GM12878 (cell line): ENCODE data around the gene EMP2. TPM values are rescaled to one million over a fixed set of nuclear protein-coding genes. Genes with fewer than 3 reads are reported as not detected.
A peak's percentile ranks its signal among the peaks of the same experiment; 100 is the strongest.

Experiments used
- BCLAF1 ChIP-seq: fragments of 450-650 bp; IDR thresholded peaks from 2 replicates; pipeline ENCODE4 v1.6.1; 2017; ENCODE audit warnings: antibody characterized with exemption, mild to moderate bottlenecking, moderate library complexity
- BRCA1 ChIP-seq: IDR thresholded peaks from 2 replicates; pipeline ENCODE4 v1.6.1; 2011; ENCODE audit warnings: low read depth, low read length, improper control_type of control experiment
- ESRRA ChIP-seq: IDR thresholded peaks from 2 replicates; pipeline ENCODE4 v1.6.1; 2012; ENCODE audit warnings: mild to moderate bottlenecking, low read length, improper control_type of control experiment
- FOXM1 ChIP-seq: IDR thresholded peaks from 2 replicates; pipeline ENCODE4 v1.6.1; 2012; ENCODE audit warnings: low read depth, mild to moderate bottlenecking, inconsistent platforms, low read length, moderate library complexity
- GABPA ChIP-seq: IDR thresholded peaks from 2 replicates; pipeline ENCODE4 v1.6.1; 2014; ENCODE audit warnings: antibody characterized with exemption, low read depth, mild to moderate bottlenecking, inconsistent platforms
- GATAD2B ChIP-seq: fragments of 450-650 bp; conservative IDR thresholded peaks from 2 replicates; pipeline ENCODE4 v1.6.1; 2017; ENCODE audit warnings: low read depth, mild to moderate bottlenecking, moderate library complexity
- HCFC1 ChIP-seq: fragments of 150-350 bp; IDR thresholded peaks from 2 replicates; pipeline ENCODE4 v1.6.1; 2014; ENCODE audit warnings: low read length
- HDGF ChIP-seq: fragments of 450-650 bp; IDR thresholded peaks from 2 replicates; pipeline ENCODE4 v1.6.1; 2016; ENCODE audit warnings: antibody characterized with exemption
- IRF3 ChIP-seq: fragments of 450-650 bp; IDR thresholded peaks from 2 replicates; pipeline ENCODE4 v1.6.1; 2014; ENCODE audit warnings: mild to moderate bottlenecking
- KLF5 ChIP-seq: fragments of 450-650 bp; IDR thresholded peaks from 2 replicates; pipeline ENCODE4 v1.6.1; 2014; ENCODE audit warnings: mild to moderate bottlenecking; ENCODE audit not compliant: partially characterized antibody
- MEF2A ChIP-seq: IDR thresholded peaks from 2 replicates; pipeline ENCODE4 v1.6.1; 2011; ENCODE audit warnings: low read depth, mild to moderate bottlenecking, low read length, moderate library complexity; ENCODE audit not compliant: insufficient read depth
- NFXL1 ChIP-seq: fragments of 450-650 bp; IDR thresholded peaks from 2 replicates; pipeline ENCODE4 v1.6.1; 2017; ENCODE audit warnings: antibody characterized with exemption, mild to moderate bottlenecking, borderline replicate concordance
- NFYA ChIP-seq: IDR thresholded peaks from 2 replicates; pipeline ENCODE4 v1.6.1; 2011; ENCODE audit warnings: low read depth, mild to moderate bottlenecking, low read length, improper control_type of control experiment, borderline replicate concordance
- PAX5 ChIP-seq: IDR thresholded peaks from 2 replicates; pipeline ENCODE4 v1.6.1; 2011; ENCODE audit warnings: low read depth, low read length, borderline replicate concordance
- PAX8 ChIP-seq: fragments of 450-650 bp; IDR thresholded peaks from 2 replicates; pipeline ENCODE4 v1.6.1; 2017; ENCODE audit warnings: mild to moderate bottlenecking, moderate library complexity
- POU2F2 ChIP-seq: IDR thresholded peaks from 3 replicates; pipeline ENCODE4 v1.6.1; 2011; ENCODE audit warnings: low read depth, mild to moderate bottlenecking, low read length, borderline replicate concordance
- RAD51 ChIP-seq: fragments of 450-650 bp; IDR thresholded peaks from 2 replicates; pipeline ENCODE4 v1.6.1; 2016; ENCODE audit warnings: moderate library complexity, mild to moderate bottlenecking, inconsistent platforms
- RBBP5 ChIP-seq: fragments of 200-600 bp; sonication (generic); conservative IDR thresholded peaks from 2 replicates; pipeline ENCODE4 v1.6.1; 2016
- RELA ChIP-seq: fragments of 450-650 bp; IDR thresholded peaks from 2 replicates; pipeline ENCODE4 v1.8.0; 2014; ENCODE audit warnings: borderline replicate concordance; ENCODE audit not compliant: partially characterized antibody
- RELB ChIP-seq: fragments of 450-650 bp; IDR thresholded peaks from 2 replicates; pipeline ENCODE4 v1.6.1; 2017; ENCODE audit warnings: low read depth, mild to moderate bottlenecking, moderate library complexity
- SIN3A ChIP-seq: IDR thresholded peaks from 2 replicates; pipeline ENCODE4 v1.6.1; 2012; ENCODE audit warnings: low read depth, low read length, improper control_type of control experiment
- TBL1XR1 ChIP-seq: IDR thresholded peaks from 2 replicates; pipeline ENCODE4 v1.6.1; 2012; ENCODE audit warnings: low read depth, low read length, improper control_type of control experiment
- USF1 ChIP-seq: IDR thresholded peaks from 2 replicates; pipeline ENCODE4 v1.6.1; 2011; ENCODE audit warnings: borderline replicate concordance, low read depth, mild to moderate bottlenecking, moderate library complexity, mixed read lengths, low read length; ENCODE audit not compliant: insufficient read depth; ENCODE audit errors: extremely low read length
- YBX1 ChIP-seq: fragments of 450-650 bp; IDR thresholded peaks from 2 replicates; pipeline ENCODE4 v1.6.1; 2016; ENCODE audit warnings: antibody characterized with exemption
- polyA plus RNA-seq, 11 experiments: library from polyadenylated mRNA; depleted of rRNA in 4 of 11; unstranded in 6 of 11; stranded (reverse) in 5 of 11; fragments of >200 nt; fragmentation: Nextera tagmentation in 4 of 11; fragmentation: Illumina TruSeq in 1 of 11; extraction: Ambion mirVana in 4 of 11; extraction: Trizol in 1 of 11; gene quantifications; 1 replicate in 1 of 11; 2 replicates in 10 of 11; pipeline versions ENCODE4 v1.2.1 to v1.2.3, GENCODE V29; 2011 to 2016; ENCODE audit warnings: inconsistent platforms in 2 of 11, missing spikeins in 2 of 11, low read depth in 1 of 11
- total RNA-seq, 4 experiments: library from RNA; depleted of rRNA in 3 of 4; stranded (reverse); fragments of >200 nt in 3 of 4; fragmentation: Illumina TruSeq in 1 of 4; extraction: Trizol in 1 of 4; gene quantifications; 2 replicates each; pipeline versions ENCODE4 v1.2.1 to v1.2.3, GENCODE V29; 2013 to 2021

The EMP2 gene
- total and polyA plus RNA-seq, 10 of the 15 experiments (the other 5 are each of a cell fraction or from before 2014, with no cell fraction given) = 0.41 to 10.4 (median 3.8) TPM

GRCh38 chr16:10597187-10597601, 16.8 kb upstream of the EMP2 start (continued):
- TF ChIP-seq USF1 (no peak), RELB (0 out of 2 replicates have a peak, but pooled peaks have one; percentile 26), BCLAF1 (no peak), POU2F2 (no peak), GABPA (no peak), HDGF (no peak), GATAD2B (no peak), YBX1 (no peak), NFYA (no peak), FOXM1 (no peak), RBBP5 (no peak), RELA (no peak), PAX5 (no peak), ESRRA (no peak), HCFC1 (no peak), NFXL1 (no peak), TBL1XR1 (no peak), KLF5 (no peak), PAX8 (no peak), BRCA1 (no peak), RAD51 (peak; percentile 38; the same call in 1 of the 2 replicates), MEF2A (no peak), SIN3A (no peak), IRF3 (no peak)
